Measurements from ENCODE around the gene MNX1.

Gene MNX1

GRCh38 chr7:157041514-157042277, 31.2 kb upstream of the MNX1 start:
- Histone ChIP-seq H3K27me3 (ENCODE audit: insufficient read depth, poor library complexity, severe bottlenecking) (no peaks in the 10 kb centered on the region), H3K27ac (replicated peaks) (no peak overlapping the region), H3K4me3 (replicated peaks; ENCODE audit: insufficient read depth, low read length) (no peak overlapping the region)
- no peak for DNase-seq (ENCODE audit: low read depth in 1 of 2, low spot score in 1 of 2)
- TF ChIP-seq SPI1 (IDR thresholded peaks at IDR 0.05; ENCODE audit: borderline replicate concordance, low read depth): no peak
- TF ChIP-seq POLR2AphosphoS5 (IDR thresholded peaks at IDR 0.05; ENCODE audit: low read depth): no peak
- TF ChIP-seq REST (IDR thresholded peaks at IDR 0.05; ENCODE audit: insufficient replicate concordance, low read depth): no peak
- no peak for TF ChIP-seq GABPA (IDR thresholded peaks at IDR 0.05; ENCODE audit: low read depth)
- TF ChIP-seq CTCF (IDR thresholded peaks at IDR 0.05; ENCODE audit: insufficient read depth, low read length): no peak

- TF ChIP-seq CTCF (IDR thresholded peaks at IDR 0.05; ENCODE audit: insufficient read depth, low read length) (no peak), POLR2AphosphoS5 (IDR thresholded peaks at IDR 0.05; ENCODE audit: low read depth) (no peak), GABPA (IDR thresholded peaks at IDR 0.05; ENCODE audit: low read depth) (no peak), REST (IDR thresholded peaks at IDR 0.05; ENCODE audit: insufficient replicate concordance, low read depth) (no peak), SPI1 (IDR thresholded peaks at IDR 0.05; ENCODE audit: borderline replicate concordance, low read depth) (no peak)
- no peak for DNase-seq (ENCODE audit: low read depth in 1 of 2, low spot score in 1 of 2)
- H3K27me3 ChIP-seq (ENCODE audit: insufficient read depth, poor library complexity, severe bottlenecking): peaks cover 2% of the 10 kb centered on the region
- H3K27ac ChIP-seq (replicated peaks): no peak overlapping the region
- H3K4me3 ChIP-seq (replicated peaks; ENCODE audit: insufficient read depth, low read length): no peak overlapping the region
These were observed 30.5 kb upstream of the MNX1 start for GRCh38 chr7:157041004-157041403.

- no peak overlapping the region for H3K4me3 ChIP-seq (replicated peaks; ENCODE audit: insufficient read depth, low read length)
- peaks cover 2% of the 10 kb centered on the region for H3K27me3 ChIP-seq (ENCODE audit: insufficient read depth, poor library complexity, severe bottlenecking)
These were observed 27.2 kb upstream of the MNX1 start for GRCh38 chr7:157037635-157038034.

More at GRCh38 chr7:157037635-157038034, 27.2 kb upstream of the MNX1 start:
- H3K27ac ChIP-seq (replicated peaks): no peak overlapping the region
- no peak for DNase-seq (ENCODE audit: low read depth in 1 of 2, low spot score in 1 of 2)
- TF ChIP-seq SPI1 (IDR thresholded peaks at IDR 0.05; ENCODE audit: borderline replicate concordance, low read depth): no peak
- TF ChIP-seq CTCF (IDR thresholded peaks at IDR 0.05; ENCODE audit: insufficient read depth, low read length): no peak
- TF ChIP-seq REST (IDR thresholded peaks at IDR 0.05; ENCODE audit: insufficient replicate concordance, low read depth): no peak
- TF ChIP-seq POLR2AphosphoS5 (IDR thresholded peaks at IDR 0.05; ENCODE audit: low read depth): no peak
- no peak for TF ChIP-seq GABPA (IDR thresholded peaks at IDR 0.05; ENCODE audit: low read depth)
